ENCODE measurements around the gene POLD1.

GRCh38 chr19:50432221-50433028, 48.3 kb downstream of the POLD1 start, which contains the start of gene MYBPC2:
- TF ChIP-seq CTCF (IDR thresholded peaks at IDR 0.05) (no peak), POLR2A (IDR thresholded peaks at IDR 0.05) (no peak)
